Fibroblast of skin of scalp (primary cell): ENCODE data around the gene NIT2. TPM values are rescaled to one million over a fixed set of nuclear protein-coding genes. Genes with fewer than 3 reads are reported as not detected.
"Not testable (repeated sequence)": the region's sequence is repeated elsewhere in the genome, so short reads cannot be mapped to it uniquely, and the experiment has no call there.

Experiments used
- DNase-seq: peaks from one replicate; pipeline ENCODE4 v3.0.0-alpha.2; 2013
- polyA plus RNA-seq, 2 experiments: library from polyadenylated mRNA; unstranded; fragments of 120-200 nt; gene quantifications; one replicate each; pipeline ENCODE4 v1.2.1, GENCODE V29; 2013; ENCODE audit not compliant: insufficient read length in 2 of 2

Gene NIT2
- 33.1 TPM for polyA plus RNA-seq (2013, experiment 1 of 2; ENCODE audit: insufficient read length)
- 36.1 TPM for polyA plus RNA-seq (2013, experiment 2 of 2; ENCODE audit: insufficient read length)

GRCh38 chr3:100334488-100335351 lies at the start of gene NIT2:
TSS of gene NIT2 (plus strand) at chr3:100334757. CDS start at chr3:100334792, 35 bp downstream.
- DNase-seq: peak; percentile 76

DNA sequence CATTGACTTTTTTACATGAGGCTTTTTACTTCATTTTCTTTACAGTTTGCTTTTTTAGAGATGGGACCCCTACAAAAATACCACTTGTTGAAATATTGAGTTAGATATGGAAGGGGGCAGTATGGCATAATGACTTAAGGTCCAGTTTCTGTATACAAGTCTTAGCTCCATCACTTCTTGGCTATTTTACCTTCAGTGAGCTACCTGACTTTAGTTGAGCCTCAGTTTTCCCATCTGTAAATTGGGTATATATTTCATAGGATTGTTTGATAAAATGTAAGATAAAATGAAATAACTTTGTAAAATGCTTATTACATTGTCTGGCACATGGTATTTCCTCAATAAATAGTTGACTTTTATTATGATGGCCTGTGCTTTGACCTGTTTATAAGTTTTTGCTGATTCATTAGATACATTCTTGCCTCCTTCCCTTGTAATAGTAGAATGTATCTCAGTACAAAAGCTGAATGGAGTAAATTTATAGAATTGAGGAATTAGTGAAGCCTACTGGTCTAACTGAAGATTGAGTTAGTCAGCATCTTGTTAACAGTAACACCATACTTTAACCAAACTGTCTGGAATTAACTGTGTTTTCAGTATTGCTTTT lies 46.2 kb upstream of the NIT2 start:
- no peak for DNase-seq

- peak; percentile 13 for DNase-seq
These were observed 45.2 kb upstream of the NIT2 start for GRCh38 chr3:100289339-100289738.

DNA sequence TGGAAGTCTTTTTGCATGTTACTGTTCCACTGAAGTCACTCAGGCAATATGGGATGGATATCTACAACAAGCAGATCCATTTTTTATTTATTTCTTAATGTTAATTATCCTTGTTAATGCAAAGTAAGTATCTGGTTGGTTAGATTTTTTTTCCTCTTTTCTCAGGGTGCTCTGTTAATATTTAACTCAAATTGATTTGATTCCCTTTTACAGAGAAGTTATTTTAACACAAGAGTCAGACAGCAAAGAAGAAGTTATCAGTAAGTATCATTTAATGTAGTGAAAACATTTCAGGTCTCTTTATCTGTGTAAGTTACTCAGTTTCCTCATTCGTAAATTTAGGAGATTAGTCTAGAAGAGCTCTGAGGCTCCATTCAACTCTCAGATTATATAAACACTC lies 39.5 kb upstream of the NIT2 start:
- DNase-seq: no peak

- no peak for DNase-seq
These were observed 36.8 kb upstream of the NIT2 start for GRCh38 chr3:100297784-100298183.

GRCh38 chr3:100299016-100299415 lies 35.5 kb upstream of the NIT2 start:
- no peak for DNase-seq

DNA sequence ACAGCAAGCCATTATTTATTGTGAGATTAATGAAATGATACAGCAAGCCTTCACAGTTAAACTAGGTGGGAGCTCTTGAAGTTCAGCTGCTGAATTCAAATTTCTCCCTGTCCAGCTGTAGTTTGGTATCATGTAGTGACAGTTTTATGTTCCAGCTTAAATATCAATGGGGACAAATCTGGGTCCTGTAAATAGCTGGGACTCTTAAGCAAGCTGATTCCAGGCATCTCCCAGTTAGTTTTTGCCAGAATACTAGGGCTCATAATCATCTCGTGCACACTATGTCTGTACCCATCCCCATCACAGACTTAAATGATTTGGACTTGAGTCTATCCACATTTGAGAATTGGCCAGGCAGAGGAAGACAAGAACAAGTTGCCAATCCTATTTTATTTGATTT lies 27.9 kb upstream of the NIT2 start:
- DNase-seq: no peak

DNA sequence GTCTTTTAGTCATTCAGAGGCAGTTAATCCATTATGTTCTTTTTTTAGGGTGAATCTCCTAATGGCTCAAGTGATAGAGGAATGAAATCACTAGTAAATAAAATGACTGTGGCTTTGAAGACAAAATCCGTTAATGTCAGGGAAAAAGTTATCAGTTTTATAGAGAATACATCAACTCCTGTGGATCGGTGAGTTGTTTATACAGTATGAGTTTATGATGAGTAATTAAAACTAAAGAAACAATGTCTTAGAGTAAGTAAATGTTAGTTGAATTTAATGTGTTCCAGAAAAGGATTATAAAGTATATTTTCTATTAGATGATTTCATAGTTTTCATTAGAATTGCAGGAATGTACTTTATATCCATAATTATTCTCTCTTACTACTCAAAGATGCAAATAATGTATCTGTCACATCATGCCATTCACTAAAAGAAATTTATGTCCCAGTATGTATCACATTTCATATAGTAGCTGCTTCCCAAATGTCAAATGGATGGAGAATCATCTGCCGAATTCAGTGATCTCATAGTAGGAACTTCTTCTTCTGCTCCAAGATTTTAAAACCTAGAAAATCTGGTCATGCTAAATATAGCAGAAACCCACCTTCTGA lies 24.1 kb upstream of the NIT2 start:
- no peak for DNase-seq

GRCh38 chr3:100311011-100311410 lies 23.5 kb upstream of the NIT2 start:
- no peak for DNase-seq

- peak; percentile 64 for DNase-seq
These were observed 17.9 kb upstream of the NIT2 start for GRCh38 chr3:100316641-100317069.

DNA sequence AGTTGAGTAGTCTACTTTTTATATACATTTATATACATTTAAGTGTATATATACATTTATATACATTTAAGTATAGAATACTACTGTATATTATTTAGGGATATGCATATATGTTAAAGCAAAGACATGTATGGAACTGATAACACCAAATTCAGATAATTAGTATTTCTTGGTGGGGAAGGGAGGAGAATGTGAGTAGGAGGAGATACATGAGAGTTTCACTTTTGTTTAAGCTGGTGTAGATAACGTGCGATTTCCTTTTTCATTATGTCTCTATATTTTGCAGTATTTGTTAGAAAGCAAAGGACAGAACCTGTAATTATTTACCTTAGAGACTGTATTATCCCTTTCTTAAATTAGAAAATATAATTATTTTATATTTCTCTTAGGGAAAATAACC lies 16.6 kb upstream of the NIT2 start:
- DNase-seq: no peak

DNA sequence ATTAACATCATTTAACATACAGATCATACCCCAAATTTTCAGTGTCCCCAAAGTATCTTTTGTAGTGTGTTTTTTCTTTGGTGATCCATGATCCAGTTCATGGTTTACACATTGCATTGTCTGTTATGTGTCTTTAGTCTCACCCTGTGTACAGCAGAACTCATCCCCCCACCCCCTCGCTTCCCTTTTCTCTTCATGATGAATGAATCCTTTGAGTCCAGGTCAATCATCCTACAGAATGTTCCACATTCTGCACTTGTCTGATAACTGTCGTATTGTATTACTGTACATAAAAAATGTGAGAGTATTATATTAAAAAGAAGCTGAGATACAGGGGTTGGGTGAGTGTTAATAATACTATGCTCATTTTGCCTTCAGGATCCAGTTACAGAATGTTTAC lies 14.6 kb upstream of the NIT2 start:
- DNase-seq: no peak

GRCh38 chr3:100324044-100324443 lies 10.5 kb upstream of the NIT2 start:
- DNase-seq: no peak

DNA sequence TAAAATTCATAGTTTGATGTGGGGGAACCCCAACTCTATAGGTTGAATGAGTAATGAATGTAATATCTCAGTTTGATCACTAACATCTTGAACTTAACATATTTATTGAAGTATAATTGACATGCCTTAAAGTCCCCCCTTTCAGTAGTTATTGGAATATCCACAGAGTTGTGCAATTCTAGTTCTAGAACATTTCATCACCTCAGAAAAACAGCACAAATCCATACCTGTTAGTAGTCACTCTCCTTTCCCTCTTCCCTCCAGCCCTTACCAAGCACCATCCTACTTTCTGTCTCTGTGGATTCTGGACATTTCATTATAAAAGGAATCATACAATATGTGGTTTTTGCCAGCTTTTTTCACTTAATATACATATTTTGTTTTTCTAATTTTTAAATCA lies 8.7 kb upstream of the NIT2 start:
- no peak for DNase-seq

- DNase-seq: not testable (repeated sequence)
These were observed 7.2 kb upstream of the NIT2 start for GRCh38 chr3:100327377-100327776.

DNA sequence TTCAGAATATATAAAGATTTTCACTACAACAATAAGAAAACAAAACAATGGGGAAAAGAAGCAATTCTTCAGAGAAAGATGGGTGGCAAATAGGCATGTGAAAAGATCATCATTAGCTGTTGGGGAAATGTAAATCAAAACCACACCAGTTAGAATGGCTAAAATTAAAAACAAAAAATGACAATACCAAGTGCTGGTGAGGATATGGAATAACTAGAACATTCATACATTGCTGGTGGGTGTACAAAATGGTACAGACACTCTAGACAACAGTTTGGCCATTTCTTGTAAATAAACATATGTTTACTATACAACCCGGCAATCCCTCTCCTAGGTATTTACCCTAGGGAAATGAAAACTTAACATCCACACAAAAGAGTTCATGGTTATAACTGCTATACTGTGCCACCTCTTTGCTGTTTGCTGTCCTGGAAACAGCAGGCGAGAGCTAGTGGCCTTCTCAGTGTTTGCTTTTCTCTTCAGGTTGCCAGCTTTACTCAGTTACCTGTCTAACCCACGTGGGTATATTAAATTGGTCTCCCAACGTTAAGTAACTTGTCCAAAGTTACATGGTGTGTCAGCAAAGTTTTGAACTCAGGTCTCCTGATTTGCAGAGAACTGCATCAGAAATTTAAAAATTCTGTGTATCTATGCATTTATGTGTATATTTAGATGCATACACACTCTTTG lies 4.6 kb upstream of the NIT2 start:
- no peak for DNase-seq

- no peak for DNase-seq
These were observed 3.9 kb upstream of the NIT2 start for GRCh38 chr3:100330651-100331050.

GRCh38 chr3:100331660-100332059 lies 2.9 kb upstream of the NIT2 start:
- DNase-seq: no peak

DNA sequence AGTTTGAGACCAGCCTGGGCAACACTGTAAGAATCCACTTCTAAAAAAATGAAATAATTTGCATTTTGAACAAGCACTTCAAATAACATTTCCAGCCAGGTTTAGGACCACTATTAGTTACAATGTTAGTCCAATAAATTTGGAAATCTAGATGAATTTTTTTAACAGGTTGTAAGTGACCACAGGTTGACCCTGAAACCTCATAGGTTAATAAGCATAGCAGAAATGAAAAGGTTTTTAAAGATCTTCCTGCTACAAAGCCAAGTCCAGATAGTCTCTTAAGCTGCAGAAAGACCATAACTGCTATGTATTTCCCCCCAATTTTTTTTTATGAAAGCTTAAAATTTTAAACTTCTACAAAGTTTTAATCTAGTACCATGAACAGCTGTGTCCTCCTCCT lies 1.5 kb upstream of the NIT2 start:
- no peak for DNase-seq

DNA sequence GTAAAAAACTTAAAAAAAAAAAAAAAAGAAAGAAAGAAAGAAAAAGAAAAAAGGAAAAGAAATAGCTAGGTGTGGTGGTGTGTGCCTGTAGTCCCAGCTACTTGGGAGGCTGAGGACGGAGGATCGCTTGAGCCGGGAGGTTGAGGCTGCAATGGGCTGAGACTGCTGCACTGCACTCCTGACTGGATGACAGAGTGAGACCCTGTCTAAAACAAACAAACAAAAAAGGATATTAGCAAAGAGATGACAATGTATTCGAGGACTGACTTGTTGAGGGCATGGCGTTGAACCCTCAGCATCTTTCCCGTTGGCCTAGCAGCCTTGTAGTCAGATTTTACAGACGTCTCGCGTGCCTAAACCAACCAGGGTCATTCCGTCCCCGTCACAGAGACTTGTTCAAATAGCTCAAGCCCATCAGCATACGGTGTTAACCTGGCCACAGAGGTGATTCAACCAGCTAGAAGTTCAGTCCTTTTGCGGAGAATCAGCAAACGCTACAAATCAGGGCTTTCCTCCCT lies 528 bp upstream of the NIT2 start:
- DNase-seq: no peak

- peak; percentile 13 for DNase-seq
These were observed 877 bp downstream of the NIT2 start for GRCh38 chr3:100335434-100335833.

DNA sequence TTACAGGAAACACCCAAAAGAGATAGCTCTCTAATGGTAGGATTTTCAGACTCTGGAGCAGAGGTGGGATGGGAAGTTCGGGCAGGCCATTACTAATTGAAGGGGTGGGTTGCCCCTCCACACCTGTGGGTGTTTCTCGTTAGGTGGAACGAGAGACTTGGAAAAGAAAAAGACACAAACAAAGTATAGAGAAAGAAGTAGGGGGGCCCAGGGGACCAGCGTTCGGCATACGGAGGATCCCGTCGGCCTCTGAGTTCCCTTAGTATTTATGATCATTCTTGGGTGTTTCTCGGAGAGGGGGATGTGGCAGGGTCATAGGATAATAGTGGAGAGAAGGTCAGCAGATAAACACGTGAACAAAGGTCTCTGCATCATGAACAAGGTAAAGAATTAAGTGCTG lies 1.7 kb downstream of the NIT2 start:
- DNase-seq: not testable (repeated sequence)

- DNase-seq: no peak
These were observed 4.4 kb downstream of the NIT2 start for GRCh38 chr3:100338911-100339310.
